ENCODE results near the gene KAZALD1. TPM values are rescaled to one million over a fixed set of nuclear protein-coding genes. Genes with fewer than 3 reads are reported as not detected.

The KAZALD1 gene
- total RNA-seq, 1 experiment from 2014 or later = 1.4 TPM

Other genes starting within 250 kb of the KAZALD1 start
- gene SLF2, start 149.0 kb upstream of the KAZALD1 start, total RNA-seq (2014; rRNA removed; shearing (Covaris generic)) = 31.4 and 50.1 TPM in 2 replicates
- 0.42 and 0.88 TPM in 2 replicates for gene SEMA4G, start 92.5 kb upstream of the KAZALD1 start, total RNA-seq (2014; rRNA removed; shearing (Covaris generic))
- 63.7 and 69.4 TPM in 2 replicates for gene MRPL43, start 74.5 kb upstream of the KAZALD1 start, total RNA-seq (2014; rRNA removed; shearing (Covaris generic))
- gene TWNK, start 74.4 kb upstream of the KAZALD1 start, total RNA-seq (2014; rRNA removed; shearing (Covaris generic)) = 4.3 and 7.5 TPM in 2 replicates
- gene LZTS2, start 62.2 kb upstream of the KAZALD1 start, total RNA-seq (2014; rRNA removed; shearing (Covaris generic)) = 70.0 and 72.8 TPM in 2 replicates
- 0.50 and 1.3 TPM in 2 replicates for gene PDZD7, start 30.9 kb upstream of the KAZALD1 start, total RNA-seq (2014; rRNA removed; shearing (Covaris generic))
- 29.6 and 52.4 TPM in 2 replicates for gene SFXN3, start 30.8 kb upstream of the KAZALD1 start, total RNA-seq (2014; rRNA removed; shearing (Covaris generic))
- not detected in 2 replicates for gene TLX1, start 69.3 kb downstream of the KAZALD1 start, total RNA-seq (2014; rRNA removed; shearing (Covaris generic))
- gene LBX1, start 167.5 kb downstream of the KAZALD1 start, total RNA-seq (2014; rRNA removed; shearing (Covaris generic)) = not detected in 2 replicates

Measured in SJSA1 (cell line).